HG03064 (cell line): ENCODE data around the gene GPI.
"Not testable (repeated sequence)": the region's sequence is repeated elsewhere in the genome, so short reads cannot be mapped to it uniquely, and the experiment has no call there.

Experiments
- ATAC-seq: cut with Tn5 transposase; IDR thresholded peaks from one replicate; pipeline ENCODE4 v1.9.1; 2021; ENCODE audit warnings: low read depth; ENCODE audit not compliant: unreplicated experiment

GPI gene

GRCh38 chr19:34366738-34367623 lies 2.0 kb downstream of the GPI start:
- no peak for ATAC-seq

GRCh38 chr19:34367624-34367957 lies 2.6 kb downstream of the GPI start:
- no peak for ATAC-seq

GRCh38 chr19:34368338-34368737 lies 3.3 kb downstream of the GPI start:
- no peak for ATAC-seq

GRCh38 chr19:34369166-34369565 lies 4.2 kb downstream of the GPI start:
- ATAC-seq = not testable (repeated sequence)

GRCh38 chr19:34370117-34370516 lies 5.1 kb downstream of the GPI start:
- ATAC-seq = no peak

GRCh38 chr19:34370983-34371382 lies 6.0 kb downstream of the GPI start:
- no peak for ATAC-seq

GRCh38 chr19:34373601-34374288 lies 8.7 kb downstream of the GPI start:
- ATAC-seq = no peak

GRCh38 chr19:34375598-34375997 lies 10.6 kb downstream of the GPI start:
- ATAC-seq = no peak

GRCh38 chr19:34380639-34381241 lies 15.7 kb downstream of the GPI start:
- ATAC-seq = no peak

GRCh38 chr19:34381399-34382251 lies 16.6 kb downstream of the GPI start:
- no peak for ATAC-seq

GRCh38 chr19:34382471-34382870 lies 17.5 kb downstream of the GPI start:
- no peak for ATAC-seq

- ATAC-seq = no peak
These were observed 18.6 kb downstream of the GPI start for GRCh38 chr19:34383599-34383998.

GRCh38 chr19:34386645-34387445 lies 21.8 kb downstream of the GPI start:
- ATAC-seq = no peak

- ATAC-seq = no peak
These were observed 22.4 kb downstream of the GPI start for GRCh38 chr19:34387446-34387810.

GRCh38 chr19:34388745-34389144 lies 23.7 kb downstream of the GPI start:
- ATAC-seq = not testable (repeated sequence)

GRCh38 chr19:34391813-34392212 lies 26.8 kb downstream of the GPI start:
- ATAC-seq = no peak

GRCh38 chr19:34393031-34393430 lies 28.0 kb downstream of the GPI start:
- ATAC-seq = no peak

GRCh38 chr19:34393629-34394028 lies 28.6 kb downstream of the GPI start:
- ATAC-seq = no peak

- no peak for ATAC-seq
These were observed 32.9 kb downstream of the GPI start for GRCh38 chr19:34397853-34398252.

- ATAC-seq = no peak
These were observed 34.9 kb downstream of the GPI start for GRCh38 chr19:34399886-34400285.
